IPS-18c (cell line): ENCODE data around the gene PRG2.

Experiments used
- H3K4me3 ChIP-seq: 2 replicates; pipeline ENCODE4 v1.7.0; 2013; ENCODE audit warnings: low read depth, mild to moderate bottlenecking, low read length, moderate library complexity; ENCODE audit not compliant: insufficient read depth
- H3K9me3 ChIP-seq: one replicate; pipeline ENCODE4 v1.6.1; 2013; ENCODE audit warnings: mild to moderate bottlenecking, low read length, moderate library complexity; ENCODE audit not compliant: control insufficient read depth, insufficient read depth

The PRG2 gene, protein sequence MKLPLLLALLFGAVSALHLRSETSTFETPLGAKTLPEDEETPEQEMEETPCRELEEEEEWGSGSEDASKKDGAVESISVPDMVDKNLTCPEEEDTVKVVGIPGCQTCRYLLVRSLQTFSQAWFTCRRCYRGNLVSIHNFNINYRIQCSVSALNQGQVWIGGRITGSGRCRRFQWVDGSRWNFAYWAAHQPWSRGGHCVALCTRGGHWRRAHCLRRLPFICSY

DNA sequence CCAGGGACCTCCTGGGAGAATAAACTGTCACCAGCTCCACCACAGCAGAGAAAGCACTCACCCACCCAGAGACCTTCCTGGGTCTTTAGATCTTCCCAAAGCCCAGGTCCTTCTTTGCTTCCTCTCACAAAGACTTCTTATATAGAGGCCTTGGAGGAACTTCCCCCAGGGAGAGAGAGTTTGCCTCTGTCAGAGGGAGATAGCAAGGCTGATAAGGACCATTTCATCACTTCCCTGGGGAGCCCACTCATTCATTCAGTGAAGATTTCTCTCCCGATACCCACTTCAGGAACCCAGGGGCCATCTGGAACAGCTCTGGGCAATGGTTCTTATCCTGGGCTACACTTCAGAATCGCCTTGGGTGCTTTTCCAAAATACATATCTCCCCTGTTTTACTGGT, at the start of gene PRG2:
PRG2 (minus strand) TSS at position 116 of the 400 bp plus-strand sequence. CDS start 706 bp downstream, outside the sequence.
- Histone ChIP-seq H3K4me3 (no peak within 1 kb of the TSS), H3K9me3 (no peaks in the 10 kb centered on the region)

DNA sequence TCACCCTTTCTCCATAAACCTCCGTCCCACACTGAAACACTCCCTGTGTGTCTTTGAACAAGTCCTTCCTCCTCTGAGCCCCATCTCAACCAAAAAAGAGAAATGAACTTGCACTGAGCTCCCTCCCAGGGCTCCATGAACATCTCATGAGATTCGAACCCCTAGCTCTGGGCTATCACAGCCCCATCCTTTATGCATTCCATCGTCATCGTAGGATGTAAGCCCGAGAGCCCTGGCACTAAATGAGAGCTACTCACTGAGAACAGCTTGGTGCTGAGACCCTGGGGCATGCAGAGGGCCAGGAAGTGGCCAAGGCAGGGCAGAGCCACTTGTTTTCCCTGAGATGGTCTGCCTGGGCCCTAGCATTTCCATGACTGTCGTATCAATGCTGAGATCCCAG, 49.3 kb upstream of the PRG2 start:
- H3K4me3 ChIP-seq = no peak overlapping the region

DNA sequence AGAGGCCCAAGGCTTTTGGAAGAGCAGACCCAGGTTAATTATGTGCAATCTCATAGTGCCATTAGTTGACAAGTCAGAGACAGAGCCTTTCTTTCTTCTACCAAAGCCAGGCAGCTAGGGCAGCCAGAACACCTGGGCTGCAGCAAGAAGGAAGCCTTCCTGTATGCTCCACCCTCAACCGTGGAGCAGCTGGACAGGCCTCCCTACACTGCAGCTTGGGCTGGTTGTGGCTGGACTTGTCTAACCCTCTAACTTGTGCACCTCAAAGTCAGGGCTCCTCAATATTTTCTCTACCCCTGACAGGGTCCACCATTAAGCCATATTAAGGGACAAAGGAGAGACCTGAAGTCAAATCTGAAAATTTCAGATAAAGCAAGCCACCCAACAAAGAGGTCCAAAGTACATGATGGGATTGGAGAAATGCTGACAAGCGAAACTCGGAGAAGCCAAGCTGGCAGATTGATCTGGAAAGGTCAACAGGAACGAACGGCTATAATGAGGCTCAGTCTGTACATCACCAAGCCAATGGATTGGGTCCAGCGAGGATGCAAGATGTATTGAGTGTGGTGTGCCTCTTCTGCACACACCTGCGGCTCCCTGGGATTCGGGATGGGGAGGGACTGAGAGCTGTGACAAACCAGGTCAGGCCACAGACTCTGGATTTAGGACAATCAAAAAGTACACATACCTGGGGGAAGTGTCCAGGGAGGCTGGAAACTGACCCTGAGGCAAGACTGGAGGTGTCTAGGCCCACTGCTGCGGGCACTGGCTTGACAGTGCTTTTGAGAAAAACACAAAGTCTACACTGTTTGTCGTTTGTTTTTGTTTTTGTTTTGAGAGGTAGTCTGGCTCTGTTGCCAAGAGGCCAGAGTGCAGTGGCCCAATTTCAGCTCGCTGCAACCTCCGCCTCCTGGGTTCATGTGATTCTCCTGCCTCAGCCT, 48.2 kb upstream of the PRG2 start:
- Histone ChIP-seq H3K9me3 (peaks cover 2% of the 10 kb centered on the region), H3K4me3 (no peak overlapping the region)

More for the DNA sequence above, 49.3 kb upstream of the PRG2 start:
- H3K9me3 ChIP-seq = peaks cover 2% of the 10 kb centered on the region

DNA sequence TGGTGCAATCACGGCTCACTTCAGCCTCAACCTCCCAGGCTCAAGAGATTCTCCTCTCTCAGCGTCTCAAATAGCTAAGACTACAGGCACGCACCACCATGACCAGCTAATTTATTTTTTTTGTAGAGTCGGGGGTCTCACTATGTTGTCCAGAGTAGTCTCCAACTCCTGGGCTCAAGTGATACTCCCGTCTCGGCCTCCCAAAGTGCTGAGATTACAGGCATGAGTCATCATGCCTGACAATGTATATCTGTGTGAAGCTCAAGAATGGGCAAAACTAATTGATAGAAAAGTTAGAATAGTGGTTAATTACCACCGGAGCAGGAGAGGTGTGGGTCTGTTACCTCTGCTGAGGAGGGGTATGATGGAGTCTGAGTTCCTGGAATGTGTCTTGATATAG, 45.6 kb upstream of the PRG2 start:
- no peaks in the 10 kb centered on the region for H3K9me3 ChIP-seq
- no peak overlapping the region for H3K4me3 ChIP-seq

DNA sequence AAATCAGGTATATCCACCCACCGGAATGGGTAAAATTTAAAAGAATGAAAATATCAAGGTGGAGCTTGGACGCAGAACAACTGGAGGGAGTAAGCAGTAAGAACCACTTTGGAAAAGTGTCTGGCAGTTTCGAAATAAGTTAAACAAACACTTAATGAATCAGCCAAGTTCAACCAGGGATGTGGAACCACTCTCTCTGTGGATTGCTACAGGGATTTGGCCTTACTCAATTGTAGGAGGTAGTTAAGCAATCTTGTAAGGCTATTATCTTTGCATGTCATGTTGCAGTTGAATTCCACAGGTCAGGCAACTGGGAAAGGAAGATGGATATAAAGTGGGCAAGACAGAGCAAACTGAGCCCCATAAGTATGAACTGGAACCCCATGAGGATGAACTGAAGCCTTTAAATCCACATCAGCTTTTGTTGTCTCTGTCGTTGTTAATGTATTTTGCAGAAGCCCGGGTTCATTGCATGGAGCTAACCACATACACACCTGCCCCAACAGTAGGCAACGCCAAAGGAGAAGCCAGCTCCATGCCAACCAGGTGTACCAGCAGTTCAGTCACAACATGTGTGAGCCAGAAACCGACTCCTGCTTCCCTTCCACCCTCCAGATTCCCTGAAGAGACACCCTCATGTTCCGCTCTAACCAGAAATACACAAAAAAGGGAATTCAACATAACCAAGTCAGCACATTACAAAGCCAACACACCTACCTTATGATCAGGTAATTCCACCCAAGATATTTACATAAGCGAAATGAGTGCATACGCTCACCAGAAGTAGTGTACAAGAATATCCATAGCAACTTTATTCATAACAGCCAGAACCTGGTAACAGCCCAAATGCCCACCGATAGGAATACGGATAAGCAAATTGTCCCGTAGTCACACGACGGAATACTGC, 44.4 kb upstream of the PRG2 start:
- Histone ChIP-seq H3K9me3 (no peaks in the 10 kb centered on the region), H3K4me3 (no peak overlapping the region)

DNA sequence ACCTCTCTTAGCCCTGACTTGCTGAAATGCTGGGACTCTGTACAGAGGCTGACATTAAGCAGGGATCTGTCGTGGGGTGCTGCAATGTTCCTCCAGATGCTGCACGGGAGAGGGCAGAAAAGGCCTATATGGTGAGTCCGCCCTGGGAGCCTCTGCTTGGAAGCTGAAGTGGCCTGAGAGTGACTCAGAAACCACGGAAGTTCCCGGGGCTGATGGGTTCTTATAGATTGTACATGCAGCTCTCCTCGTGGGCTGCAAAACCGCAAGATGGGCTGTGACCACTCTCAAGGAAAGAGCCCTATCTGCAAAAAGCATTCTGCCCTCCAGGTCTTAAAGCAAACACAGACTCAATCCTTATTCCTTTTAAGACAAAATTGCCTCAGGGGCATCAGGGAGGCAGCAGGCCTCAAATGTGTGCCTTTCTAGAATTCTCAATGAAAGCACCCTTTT, 42.3 kb upstream of the PRG2 start:
- Histone ChIP-seq H3K9me3 (no peaks in the 10 kb centered on the region), H3K4me3 (no peak overlapping the region)

DNA sequence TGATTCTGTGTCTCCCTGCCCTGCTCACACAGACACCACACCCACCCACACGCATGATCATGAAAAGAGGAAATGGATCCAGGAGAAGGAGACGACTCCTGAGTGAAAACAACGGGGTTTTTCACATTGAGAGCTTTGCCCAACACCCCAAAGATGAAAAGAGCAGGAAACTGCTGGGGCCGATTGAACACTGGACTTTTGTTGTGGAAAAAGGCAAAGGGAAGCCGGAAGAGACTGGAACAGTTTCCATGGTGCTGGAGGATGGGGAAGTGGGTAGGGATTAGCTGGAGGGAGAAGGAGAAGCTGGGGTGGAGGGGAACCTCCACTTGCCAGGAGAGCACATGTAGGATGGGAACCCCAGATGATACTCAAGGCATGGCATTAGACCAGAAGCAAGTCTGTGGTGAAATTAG, 41.7 kb upstream of the PRG2 start:
- Histone ChIP-seq H3K4me3 (no peak overlapping the region), H3K9me3 (no peaks in the 10 kb centered on the region)

DNA sequence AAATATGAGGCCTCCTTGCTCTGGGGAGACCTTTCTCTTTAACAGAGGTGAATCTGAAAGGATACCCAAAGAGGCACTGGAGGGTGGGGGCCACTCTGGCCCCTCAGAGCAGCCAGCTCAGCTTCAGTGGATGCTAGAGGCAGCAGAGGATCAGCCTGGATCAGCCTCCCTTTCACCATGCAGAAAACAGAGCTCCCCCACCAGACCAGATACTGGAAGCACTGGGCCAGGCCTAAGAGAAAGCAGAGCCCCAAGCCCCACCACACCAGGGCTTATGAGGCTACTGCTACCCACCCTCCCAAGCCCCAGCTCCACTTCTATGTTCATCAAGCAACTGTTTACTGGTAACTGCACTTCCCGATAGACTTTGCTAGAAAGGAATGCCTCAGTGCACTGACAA, 40.5 kb upstream of the PRG2 start:
- H3K4me3 ChIP-seq = no peak overlapping the region
- no peaks in the 10 kb centered on the region for H3K9me3 ChIP-seq

DNA sequence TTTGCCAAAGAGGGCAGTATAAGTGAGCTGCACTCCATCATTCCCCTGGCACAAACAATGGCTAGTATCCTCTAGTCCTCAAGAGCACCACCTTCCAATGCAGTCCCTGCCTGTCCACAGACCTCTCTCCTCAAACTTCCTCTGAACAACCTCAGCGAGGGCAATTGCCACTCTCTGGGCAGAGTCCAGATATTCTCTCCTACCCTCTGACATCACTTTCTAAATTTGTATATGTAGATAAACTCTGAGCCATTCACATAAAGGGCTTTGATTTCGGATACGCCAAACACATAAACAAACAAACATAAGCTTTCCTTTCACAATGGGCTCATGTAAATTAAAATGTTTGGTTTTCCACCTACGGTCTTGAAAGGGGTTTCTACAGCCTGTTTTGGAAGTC, 39.5 kb upstream of the PRG2 start:
- no peaks in the 10 kb centered on the region for H3K9me3 ChIP-seq

DNA sequence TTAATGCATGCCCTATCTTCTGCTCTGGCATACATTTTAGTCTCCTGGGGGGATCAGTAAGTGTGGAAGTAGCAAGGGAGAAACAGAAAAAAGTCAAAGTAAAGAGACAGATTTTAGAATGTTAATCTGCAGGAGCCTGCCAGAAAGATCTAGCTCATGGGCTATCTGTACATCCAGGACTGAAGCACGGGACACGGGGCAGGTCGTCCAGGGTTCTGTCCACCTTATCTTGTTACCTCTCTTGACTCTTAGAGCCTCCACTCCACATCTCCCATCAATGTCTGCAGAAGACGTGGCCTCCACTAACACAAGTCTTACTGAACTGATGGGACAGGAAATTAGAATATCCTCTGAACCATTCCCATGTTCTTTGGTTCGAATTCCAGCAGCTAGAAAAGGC, 38.2 kb upstream of the PRG2 start:
- Histone ChIP-seq H3K9me3 (peaks cover 2% of the 10 kb centered on the region), H3K4me3 (no peak overlapping the region)

More for the DNA sequence above, 39.5 kb upstream of the PRG2 start:
- no peak overlapping the region for H3K4me3 ChIP-seq

DNA sequence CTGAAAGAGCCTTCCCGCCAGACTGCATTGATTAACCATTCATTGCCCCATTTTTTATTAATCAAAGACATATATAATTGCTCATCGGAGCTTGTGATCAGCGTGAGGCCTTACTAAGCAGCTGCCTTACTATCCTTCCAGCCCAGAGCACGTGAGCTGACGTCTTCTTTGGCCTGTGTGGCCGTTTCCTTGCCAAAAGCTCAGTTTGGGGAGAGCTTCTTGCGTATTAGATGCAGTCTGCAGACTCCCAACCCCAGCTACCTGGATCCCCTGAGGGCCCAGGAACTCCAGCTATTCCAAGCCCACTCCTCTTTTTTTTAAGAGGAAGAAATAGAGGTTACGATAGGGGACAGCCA, 37.3 kb upstream of the PRG2 start:
- Histone ChIP-seq H3K9me3 (peaks cover 2% of the 10 kb centered on the region), H3K4me3 (no peak overlapping the region)

DNA sequence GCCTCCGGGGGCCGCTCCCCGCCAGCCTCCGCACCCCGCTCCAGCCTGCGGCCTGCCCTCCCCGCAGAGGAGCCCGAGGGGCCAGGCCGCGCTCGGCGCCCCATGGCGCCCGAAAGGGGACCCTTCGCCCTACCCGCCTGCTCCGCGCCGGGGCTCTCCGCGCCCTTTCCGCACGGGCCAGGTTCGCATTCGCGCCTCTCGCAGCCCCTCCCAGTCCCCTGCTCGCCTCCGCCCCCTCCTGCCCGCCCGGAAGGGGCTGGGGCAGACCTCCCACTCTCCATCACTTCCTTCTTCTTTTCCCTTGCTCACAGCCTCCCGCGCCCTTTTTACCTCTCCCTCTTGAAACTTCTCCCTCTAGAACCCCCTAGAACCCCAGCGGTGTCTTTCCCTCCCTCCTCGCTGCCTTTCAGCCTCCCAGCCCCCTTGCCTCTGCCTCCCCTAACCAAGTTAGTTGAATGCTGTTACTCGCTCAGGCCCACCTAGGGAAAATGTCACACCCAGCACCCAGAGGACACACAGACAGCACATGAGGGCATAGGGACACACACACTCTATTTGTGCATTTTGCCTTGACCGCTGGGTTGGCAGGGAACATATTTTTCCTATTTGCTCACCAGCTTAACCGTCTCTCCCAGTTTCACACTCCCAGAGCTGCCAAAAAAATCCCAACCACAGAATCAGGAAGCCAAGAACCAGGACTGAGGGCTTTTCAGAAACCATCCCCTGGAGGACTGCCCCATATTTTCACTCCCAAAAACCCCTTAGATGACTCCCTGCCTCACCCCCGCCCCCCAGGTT, 36.7 kb upstream of the PRG2 start, which contains the start of gene SLC43A3:
SLC43A3 (minus strand) TSS at position 193 of the 798 bp plus-strand sequence. CDS start 949 bp downstream, outside the sequence.
- H3K9me3 ChIP-seq = peaks cover 2% of the 10 kb centered on the region
- peak within 1 kb of the TSS; percentile 68 for H3K4me3 ChIP-seq

DNA sequence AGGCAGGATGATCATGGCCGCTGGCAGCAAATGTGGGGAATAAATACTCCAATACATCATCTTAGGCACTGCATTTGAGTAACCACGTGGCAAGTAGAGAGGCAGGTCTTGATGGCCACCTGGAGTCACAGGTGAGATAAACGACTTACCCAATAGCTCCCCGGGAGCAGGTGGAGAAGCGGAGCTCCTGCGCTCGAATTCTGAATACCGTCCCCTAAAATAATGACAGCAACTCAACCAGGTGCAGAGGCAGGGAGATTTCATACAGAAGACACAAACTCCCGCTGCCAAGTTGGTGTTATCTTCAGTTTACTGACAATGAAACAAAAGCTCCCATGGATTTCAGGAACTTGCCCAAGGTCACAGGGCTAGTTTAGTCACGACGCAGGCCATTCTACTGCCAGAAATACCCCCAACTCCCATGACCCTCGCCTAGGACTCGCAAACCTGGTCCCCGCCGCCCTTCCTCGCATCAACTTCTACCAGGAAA, 36.0 kb upstream of the PRG2 start:
- H3K9me3 ChIP-seq = peaks cover 2% of the 10 kb centered on the region
- H3K4me3 ChIP-seq = peak overlapping the region; percentile 68

DNA sequence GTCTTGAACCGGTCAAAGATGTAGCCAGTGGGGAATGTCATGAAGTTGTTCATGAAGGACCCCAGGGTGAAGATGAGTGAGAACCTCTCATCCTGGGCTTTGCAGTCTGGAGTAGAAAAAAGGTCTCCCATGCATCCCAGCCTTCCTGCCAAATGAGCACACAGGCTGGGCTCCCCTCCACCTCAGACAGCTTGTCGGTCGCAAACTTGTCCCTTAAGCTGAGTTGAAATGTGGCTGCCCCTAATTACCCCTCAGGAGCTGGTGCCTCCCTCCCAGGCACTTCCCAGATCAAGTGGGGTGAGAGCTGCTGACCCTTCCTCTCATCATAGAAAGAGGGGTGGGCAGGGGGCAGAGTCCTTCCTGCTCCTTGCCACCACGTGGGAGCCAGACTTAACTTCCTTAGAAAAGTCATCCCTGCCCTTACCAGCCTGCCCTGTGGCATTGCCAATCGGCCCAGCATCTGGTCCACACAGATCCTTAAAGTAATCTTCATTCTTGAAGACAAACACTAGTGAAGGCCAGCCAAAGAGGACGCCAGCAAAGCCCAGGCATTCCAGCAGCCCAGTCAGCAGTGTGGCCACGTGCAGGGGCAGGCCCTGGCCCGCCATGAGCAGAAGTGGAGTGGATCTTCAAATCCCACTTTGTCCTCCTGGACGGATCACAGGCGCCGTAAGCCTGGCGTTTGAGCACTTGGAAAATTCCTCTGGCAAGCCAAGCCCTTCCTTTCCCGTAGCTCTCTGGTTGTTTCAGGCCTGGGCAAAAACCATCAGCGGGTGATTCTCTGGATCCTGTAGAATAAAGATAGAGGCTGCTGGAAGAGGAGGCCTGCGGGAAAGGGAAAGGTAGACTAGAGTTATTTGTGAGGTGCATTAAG, 35.4 kb upstream of the PRG2 start:
- Histone ChIP-seq H3K9me3 (peaks cover 2% of the 10 kb centered on the region), H3K4me3 (peak overlapping the region; percentile 68; the same call in 1 of the 2 replicates)

DNA sequence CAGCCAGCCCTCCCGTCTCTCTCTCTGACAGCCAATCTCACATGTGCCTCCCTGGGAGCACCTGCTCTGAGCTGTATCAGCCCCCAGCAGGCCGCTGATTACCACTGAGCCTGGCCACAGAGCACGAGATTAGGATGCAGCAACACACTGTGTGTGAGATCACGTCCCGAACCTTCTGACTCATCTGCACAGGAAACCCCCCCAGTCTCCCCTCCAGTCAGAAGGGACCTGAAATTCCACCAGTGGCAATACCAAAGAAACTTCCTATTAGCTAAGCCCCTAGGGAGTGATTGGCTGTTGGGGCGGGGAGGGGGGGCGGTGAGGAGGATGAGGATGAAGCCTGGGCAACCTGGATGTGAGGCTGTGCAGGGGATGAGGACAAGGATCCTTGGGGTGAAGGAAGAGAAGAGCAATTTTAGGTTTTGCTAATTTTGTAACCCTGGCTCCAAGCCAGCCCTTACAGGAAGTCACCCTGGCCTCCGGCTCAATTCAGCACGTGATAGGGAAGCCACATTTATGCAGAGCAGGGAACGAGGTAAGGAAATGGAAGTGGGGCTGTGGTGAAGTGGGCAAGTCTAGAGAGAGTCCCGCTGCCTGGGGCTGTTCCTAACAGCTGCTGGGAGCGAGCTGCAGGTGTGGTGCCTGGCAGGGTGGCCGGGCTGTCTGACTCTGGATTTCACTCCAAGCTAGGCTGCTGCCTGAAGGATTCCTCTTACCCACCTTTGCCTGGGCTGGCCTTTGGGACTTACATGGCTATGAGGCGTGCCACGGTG, 34.5 kb upstream of the PRG2 start:
- no peak overlapping the region for H3K4me3 ChIP-seq
- peaks cover 2% of the 10 kb centered on the region for H3K9me3 ChIP-seq
